ENCODE results near the gene RNFT2. TPM values are rescaled to one million over a fixed set of nuclear protein-coding genes. Genes with fewer than 3 reads are reported as not detected.

Gene RNFT2
- total RNA-seq, 2 donors from 2014 or later = 0.32 to 4.7 TPM

DNA sequence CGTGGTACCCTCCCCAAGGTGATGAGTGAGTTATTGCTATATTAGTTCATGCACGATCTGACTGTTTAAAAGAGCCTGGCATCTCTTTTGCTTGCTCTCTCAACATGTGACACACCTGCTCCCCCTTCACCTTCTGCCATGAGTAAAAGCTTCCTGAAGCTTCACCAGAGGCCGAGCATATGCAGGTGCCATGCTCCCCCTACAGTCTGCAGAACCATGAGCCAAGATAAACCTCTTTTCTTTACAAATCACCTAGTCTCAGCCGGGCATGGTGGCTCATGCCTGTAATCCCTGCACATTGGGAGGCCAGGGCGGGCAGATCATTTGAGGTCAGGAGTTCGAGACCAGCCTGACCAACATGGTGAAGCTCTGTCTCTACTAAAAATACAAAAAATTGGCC lies 61.8 kb downstream of the RNFT2 start:
- Histone ChIP-seq H3K4me1 (replicated peaks) (no peaks in the 10 kb centered on the region), H3K36me3 (no peaks in the 10 kb centered on the region), H3K27me3 (replicated peaks; ENCODE audit: insufficient read depth) (no peaks in the 10 kb centered on the region), H3K27ac (no peak overlapping the region), H3K9me3 (no peaks in the 10 kb centered on the region), H3K4me3 (no peak overlapping the region)
- WGBS = 87% methylated on average over 6 of the region's 6 CpGs
- intact Hi-C loops (cut with DNase I) = no loop called here
- TF ChIP-seq, protein P1, sequence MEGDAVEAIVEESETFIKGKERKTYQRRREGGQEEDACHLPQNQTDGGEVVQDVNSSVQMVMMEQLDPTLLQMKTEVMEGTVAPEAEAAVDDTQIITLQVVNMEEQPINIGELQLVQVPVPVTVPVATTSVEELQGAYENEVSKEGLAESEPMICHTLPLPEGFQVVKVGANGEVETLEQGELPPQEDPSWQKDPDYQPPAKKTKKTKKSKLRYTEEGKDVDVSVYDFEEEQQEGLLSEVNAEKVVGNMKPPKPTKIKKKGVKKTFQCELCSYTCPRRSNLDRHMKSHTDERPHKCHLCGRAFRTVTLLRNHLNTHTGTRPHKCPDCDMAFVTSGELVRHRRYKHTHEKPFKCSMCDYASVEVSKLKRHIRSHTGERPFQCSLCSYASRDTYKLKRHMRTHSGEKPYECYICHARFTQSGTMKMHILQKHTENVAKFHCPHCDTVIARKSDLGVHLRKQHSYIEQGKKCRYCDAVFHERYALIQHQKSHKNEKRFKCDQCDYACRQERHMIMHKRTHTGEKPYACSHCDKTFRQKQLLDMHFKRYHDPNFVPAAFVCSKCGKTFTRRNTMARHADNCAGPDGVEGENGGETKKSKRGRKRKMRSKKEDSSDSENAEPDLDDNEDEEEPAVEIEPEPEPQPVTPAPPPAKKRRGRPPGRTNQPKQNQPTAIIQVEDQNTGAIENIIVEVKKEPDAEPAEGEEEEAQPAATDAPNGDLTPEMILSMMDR (IDR thresholded peaks at IDR 0.05) = no peak
- TF ChIP-seq POLR2A (IDR thresholded peaks at IDR 0.05) (no peak), POLR2AphosphoS5 (IDR thresholded peaks at IDR 0.05) (no peak)
- DNase-seq (ENCODE audit: low spot score) = no peak

DNA sequence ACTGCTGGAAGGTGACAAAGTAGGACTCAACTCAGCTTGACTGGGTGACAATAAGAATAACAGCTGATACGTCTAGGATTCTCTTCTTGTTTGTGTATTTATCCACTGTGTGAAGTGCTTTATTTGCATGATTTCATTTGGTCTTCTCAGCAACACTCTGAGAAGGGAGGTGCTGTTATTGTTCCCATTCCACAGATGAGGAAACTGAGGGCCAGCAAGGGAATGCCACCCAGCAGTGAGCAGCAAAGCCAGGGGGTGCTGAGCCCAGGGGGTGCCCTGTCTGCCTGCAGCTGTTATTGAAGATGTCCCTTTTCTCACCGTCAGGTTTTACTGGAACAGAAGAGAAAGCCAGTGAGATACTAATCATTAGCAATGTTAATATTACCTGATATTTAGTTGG lies 62.8 kb downstream of the RNFT2 start:
- H3K27me3 ChIP-seq (replicated peaks; ENCODE audit: insufficient read depth) = no peaks in the 10 kb centered on the region
- no peaks in the 10 kb centered on the region for H3K4me1 ChIP-seq (replicated peaks)
- H3K36me3 ChIP-seq = no peaks in the 10 kb centered on the region
- TF ChIP-seq, protein P1 (IDR thresholded peaks at IDR 0.05) = no peak
- TF ChIP-seq POLR2AphosphoS5 (IDR thresholded peaks at IDR 0.05) (no peak), POLR2A (IDR thresholded peaks at IDR 0.05) (no peak)
- H3K4me3 ChIP-seq = no peak overlapping the region
- H3K9me3 ChIP-seq = no peaks in the 10 kb centered on the region
- intact Hi-C loops (cut with DNase I) = no loop called here
- no peak overlapping the region for H3K27ac ChIP-seq
- DNase-seq (ENCODE audit: low spot score) = no peak
- WGBS = 77% methylated on average over 2 of the region's 2 CpGs

DNA sequence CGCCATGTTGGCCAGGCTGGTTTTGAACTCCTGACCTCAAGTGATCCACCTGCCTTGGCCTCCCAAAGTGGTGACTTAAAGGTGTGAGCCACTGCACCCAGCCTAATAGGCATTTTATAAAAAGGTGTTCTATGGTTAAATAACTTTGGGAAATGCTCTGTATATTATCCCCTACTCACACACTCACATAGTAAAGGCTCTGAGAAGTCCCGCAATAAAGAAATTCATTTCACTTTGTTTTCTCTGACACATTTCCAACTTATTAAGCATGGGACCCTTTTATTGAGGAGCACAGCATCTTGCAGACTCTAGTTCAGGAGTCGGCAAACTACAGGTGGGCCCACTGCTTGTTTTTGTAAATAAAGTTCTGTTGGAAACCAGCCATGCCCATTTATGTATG lies 63.9 kb downstream of the RNFT2 start:
- 92% methylated on average over 3 of the region's 3 CpGs for WGBS

DNA sequence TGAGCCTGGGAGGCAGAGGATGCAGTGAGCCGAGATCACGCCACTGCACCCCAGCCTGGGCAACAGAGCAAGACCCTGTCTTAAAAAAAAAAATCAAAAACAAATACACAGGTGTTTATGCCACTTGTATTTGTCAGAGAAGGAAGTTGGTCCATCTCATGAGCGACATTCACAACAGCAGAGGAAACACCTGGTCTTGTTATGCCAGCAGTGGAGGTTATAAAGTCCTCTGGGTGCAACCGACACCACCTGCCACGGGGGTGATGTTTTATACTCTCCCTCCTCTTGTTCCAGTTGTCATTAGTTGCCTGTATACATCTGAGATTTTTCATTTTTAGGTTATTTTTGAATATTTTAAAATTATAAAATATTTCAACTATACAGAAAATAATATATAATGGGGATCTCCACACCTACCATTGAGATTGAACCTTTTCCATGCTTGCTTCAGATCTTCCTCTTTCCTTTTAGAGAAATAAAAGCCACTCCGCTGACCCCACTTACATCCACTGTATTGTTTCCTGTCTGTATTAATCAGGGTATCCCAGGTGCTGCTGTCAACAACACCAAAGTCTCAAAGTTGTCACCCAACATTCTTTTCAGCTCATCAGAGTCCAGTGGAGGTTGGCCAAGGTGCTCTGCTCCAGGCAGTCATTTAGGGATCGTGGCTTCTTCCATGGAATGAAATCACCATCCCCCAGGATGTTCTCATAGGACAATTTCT lies 65.1 kb downstream of the RNFT2 start:
- Histone ChIP-seq H3K27ac (no peak overlapping the region), H3K4me1 (replicated peaks) (no peaks in the 10 kb centered on the region), H3K4me3 (no peak overlapping the region), H3K36me3 (no peaks in the 10 kb centered on the region), H3K9me3 (no peaks in the 10 kb centered on the region), H3K27me3 (replicated peaks; ENCODE audit: insufficient read depth) (no peaks in the 10 kb centered on the region)
- TF ChIP-seq POLR2AphosphoS5 (IDR thresholded peaks at IDR 0.05) = no peak
- TF ChIP-seq POLR2A (IDR thresholded peaks at IDR 0.05) = no peak
- TF ChIP-seq, protein P1 (IDR thresholded peaks at IDR 0.05) = no peak
- 85% methylated on average over 7 of the region's 7 CpGs for WGBS
- intact Hi-C loops (cut with DNase I) = no loop called here
- no peak for DNase-seq (ENCODE audit: low spot score)

More for the DNA sequence above, 63.9 kb downstream of the RNFT2 start:
- no peak overlapping the region for H3K27ac ChIP-seq
- no peaks in the 10 kb centered on the region for H3K36me3 ChIP-seq
- H3K4me1 ChIP-seq (replicated peaks) = no peaks in the 10 kb centered on the region
- H3K27me3 ChIP-seq (replicated peaks; ENCODE audit: insufficient read depth) = no peaks in the 10 kb centered on the region
- no peak for DNase-seq (ENCODE audit: low spot score)
- TF ChIP-seq, protein P1 (IDR thresholded peaks at IDR 0.05) = no peak
- TF ChIP-seq POLR2A (IDR thresholded peaks at IDR 0.05) = no peak
- no peak for TF ChIP-seq POLR2AphosphoS5 (IDR thresholded peaks at IDR 0.05)
- H3K9me3 ChIP-seq = no peaks in the 10 kb centered on the region
- no peak overlapping the region for H3K4me3 ChIP-seq
- intact Hi-C loops (cut with DNase I) = no loop called here

DNA sequence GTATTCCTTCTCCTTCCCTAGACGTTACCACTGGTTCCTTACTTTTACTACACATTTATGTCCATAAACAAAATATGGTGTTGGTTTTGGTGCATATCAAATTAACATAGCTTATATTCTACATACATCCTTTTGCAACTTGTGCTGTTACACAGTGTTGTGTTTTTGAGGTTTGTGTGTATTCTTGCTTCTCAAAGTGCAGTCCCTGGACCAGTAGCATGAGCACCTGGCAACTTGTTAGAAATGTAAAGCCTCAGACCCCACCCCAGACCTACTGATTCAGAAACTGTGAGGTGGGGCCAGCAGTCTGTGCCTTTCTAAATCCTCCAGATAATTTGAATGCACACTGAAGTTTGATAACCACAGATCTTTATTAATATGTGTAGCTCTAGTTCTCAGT lies 65.9 kb downstream of the RNFT2 start:
- Histone ChIP-seq H3K27ac (no peak overlapping the region), H3K36me3 (no peaks in the 10 kb centered on the region), H3K4me1 (replicated peaks) (no peaks in the 10 kb centered on the region), H3K27me3 (replicated peaks; ENCODE audit: insufficient read depth) (no peaks in the 10 kb centered on the region), H3K4me3 (no peak overlapping the region), H3K9me3 (no peaks in the 10 kb centered on the region)
- WGBS = 0% methylated on average over 1 of the region's 1 CpG
- no peak for DNase-seq (ENCODE audit: low spot score)
- intact Hi-C loops (cut with DNase I) = no loop called here
- TF ChIP-seq POLR2A (IDR thresholded peaks at IDR 0.05) (no peak), POLR2AphosphoS5 (IDR thresholded peaks at IDR 0.05) (no peak)
- TF ChIP-seq, protein P1 (IDR thresholded peaks at IDR 0.05) = no peak
